ENCODE data around the gene IFITM10. TPM values are rescaled to one million over a fixed set of nuclear protein-coding genes. Genes with fewer than 3 reads are reported as not detected.
"Not testable (repeated sequence)": the region's sequence is repeated elsewhere in the genome, so short reads cannot be mapped to it uniquely, and the experiment has no call there.

Gene IFITM10
- total RNA-seq, 4 donors from 2014 or later = 0.42 to 0.58 (median 0.54) TPM

DNA sequence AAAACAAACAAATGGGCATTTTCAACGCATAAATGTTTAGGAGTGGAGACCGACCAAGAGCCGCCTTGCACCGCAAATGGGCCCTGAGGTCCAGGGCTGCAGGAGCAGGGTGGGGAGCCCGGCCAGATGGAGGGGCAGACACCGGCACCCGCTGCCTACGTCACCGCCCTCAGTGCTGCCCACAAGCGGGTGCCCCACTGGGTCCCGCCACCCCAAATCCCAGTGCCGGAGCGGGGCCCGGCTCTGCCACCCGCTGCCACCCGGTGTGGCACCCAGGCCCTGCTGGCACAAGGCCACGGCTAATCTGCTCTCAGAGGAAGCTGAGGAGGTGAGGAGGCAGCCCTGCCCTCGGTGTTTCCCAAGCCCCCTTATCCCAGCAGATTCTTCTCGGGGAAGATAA, 67.2 kb downstream of the IFITM10 start:
- not testable (repeated sequence) for H3K4me1 ChIP-seq; DNase-seq (ENCODE audit: extremely low spot score)
- WGBS = 84% methylated on average over 7 of the region's 19 CpGs

More for the DNA sequence above, 67.2 kb downstream of the IFITM10 start:
- H3K27ac ChIP-seq (replicated peaks in 1 of 4); H3K4me3 ChIP-seq; H3K9me3 ChIP-seq; intact Hi-C loops (cut with DNase I); H3K36me3 ChIP-seq: not testable (repeated sequence)
- H3K27me3 ChIP-seq = peaks cover 0 to 32% (median 3%) of the 10 kb centered on the region in 4 donors

Other genes starting within 250 kb of the IFITM10 start
- gene DUSP8, start 178.3 kb downstream of the IFITM10 start, total RNA-seq = 1 to 10 TPM; 2.5 to 8.5 (median 4.8) TPM
- gene KRTAP5-1, start 165.3 kb downstream of the IFITM10 start, total RNA-seq = not detected
- not detected for gene KRTAP5-2, start 152.3 kb downstream of the IFITM10 start, total RNA-seq
- gene KRTAP5-3, start 142.1 kb downstream of the IFITM10 start, total RNA-seq = not detected
- gene KRTAP5-4, start 128.5 kb downstream of the IFITM10 start, total RNA-seq = not detected
- gene KRTAP5-5, start 120.8 kb downstream of the IFITM10 start, total RNA-seq = not detected
- gene KRTAP5-6, start 53.4 kb downstream of the IFITM10 start, total RNA-seq = not detected
- gene CTSD, start 13.3 kb upstream of the IFITM10 start, total RNA-seq = 100 to 1,000 TPM; 186 to 338 (median 270) TPM
- not detected for gene SYT8, start 84.4 kb upstream of the IFITM10 start, total RNA-seq
- 1 to 10 TPM in 1 of 4 donors, not detected in 3; 4.2 TPM for gene TNNI2, start 88.4 kb upstream of the IFITM10 start, total RNA-seq
- gene LSP1, start 102.5 kb upstream of the IFITM10 start, total RNA-seq = 10 to 100 TPM; 10.3 to 36.5 (median 35.4) TPM
- gene PRR33, start 141.3 kb upstream of the IFITM10 start, total RNA-seq = not detected
- gene TNNT3, start 169.1 kb upstream of the IFITM10 start, total RNA-seq = 1 to 10 TPM; 2.8 to 6.0 (median 3.6) TPM
- gene MRPL23, start 196.7 kb upstream of the IFITM10 start, total RNA-seq = 100 to 1,000 TPM in 1 of 4 donors, 10 to 100 TPM in 3; 82.0 to 153 (median 92.4) TPM
- gene H19, start 247.2 kb upstream of the IFITM10 start, total RNA-seq = 100 to 1,000 TPM; 372 to 753 (median 391) TPM

Measured in esophagus muscularis mucosa (tissue), 4 donors.